Stomach (tissue), 9 donors: ENCODE data around the gene MLIP. TPM values are rescaled to one million over a fixed set of nuclear protein-coding genes. Genes with fewer than 3 reads are reported as not detected.
A peak's percentile ranks its signal among the peaks of the same experiment; 100 is the strongest.
"Not testable (repeated sequence)": the region's sequence is repeated elsewhere in the genome, so short reads cannot be mapped to it uniquely, and the experiment has no call there.

Source experiments
- DNase-seq, 2 donors: peaks; one replicate each; pipeline versions ENCODE4 v3.0.0 to v3.0.0-alpha.2; 2013 to 2019
- H3K27ac ChIP-seq, 5 donors: fragments of 200-600 bp in 4 of 5; sonication (generic) in 4 of 5; one replicate each; pipeline ENCODE4 v1.5.1; 2013 to 2019; ENCODE audit warnings: mild to moderate bottlenecking in 1 of 5, moderate library complexity in 1 of 5
- H3K27me3 ChIP-seq, 3 donors: fragments of 200-600 bp; sonication (generic); one replicate each; pipeline ENCODE4 v1.5.1; 2017 to 2019; ENCODE audit warnings: mixed run types in 1 of 3
- H3K36me3 ChIP-seq, 4 donors: fragments of 200-600 bp; sonication (generic); 1 replicate in 3 of 4; 2 replicates in 1 of 4; pipeline ENCODE4 v1.5.1; 2016 to 2019
- H3K4me1 ChIP-seq, 4 donors: fragments of 200-600 bp; sonication (generic); one replicate each; pipeline ENCODE4 v1.5.1; 2016 to 2019
- H3K4me3 ChIP-seq, 4 donors: fragments of 200-600 bp; sonication (generic) in 3 of 4; one replicate each; pipeline ENCODE4 v1.5.1; 2016 to 2019; ENCODE audit warnings: mild to moderate bottlenecking in 1 of 4
- H3K9me3 ChIP-seq, 4 donors: fragments of 200-600 bp; sonication (generic); one replicate each; pipeline ENCODE4 v1.5.1; 2016 to 2019
- CTCF ChIP-seq, 7 experiments: fragments of 450-650 bp in 4 of 7; fragments of 200-600 bp in 3 of 7; sonication (generic) in 3 of 7; IDR thresholded peaks; one replicate each; pipeline ENCODE4 v1.5.1; 2016 to 2019; ENCODE audit warnings: antibody characterized with exemption in 7 of 7, control low read depth in 2 of 7, mild to moderate bottlenecking in 1 of 7
- EP300 ChIP-seq: sonication (generic); formaldehyde crosslinking; IDR thresholded peaks from one replicate; pipeline ENCODE4 v1.6.1; 2017; ENCODE audit warnings: antibody characterized with exemption
- POLR2A ChIP-seq, 4 donors: fragments of 450-650 bp; IDR thresholded peaks; one replicate each; pipeline ENCODE4 v1.6.1; 2016; ENCODE audit warnings: antibody characterized with exemption in 4 of 4, control low read depth in 2 of 4, mild to moderate bottlenecking in 1 of 4, moderate library complexity in 1 of 4
- POLR2AphosphoS5 ChIP-seq, 3 donors: sonication (generic); formaldehyde crosslinking; IDR thresholded peaks; one replicate each; pipeline ENCODE4 v1.6.1; 2016; ENCODE audit warnings: antibody characterized with exemption in 3 of 3
- WGBS, 5 donors: extraction: QIAGEN DNeasy Blood & Tissue Kit in 3 of 5; methylation state at CpG; one replicate each; pipeline versions ENCODE4 v1.1.5 to v1.1.7; 2013 to 2018; 5-methylcytosine and 5-hydroxymethylcytosine counted together
- intact Hi-C: fragments of 100-400 bp; cut with DNase I; formaldehyde crosslinking; loops from one replicate; pipeline ENCODE4 v1.15.1; 2023; ENCODE audit warnings: low total_unique reads
- polyA plus RNA-seq, 3 donors: library from polyadenylated mRNA; stranded (reverse); fragments of 200-250 nt; gene quantifications; one replicate each; pipeline ENCODE4 v1.2.3, GENCODE V29; 2013
- total RNA-seq, 5 donors: library from RNA; depleted of rRNA; stranded (reverse); fragments of >200 nt; gene quantifications; one replicate each; pipeline versions ENCODE4 v1.1.0 to v1.2.3, GENCODE V29; 2014 to 2016
- donor health status: healthy with polysubstance abuse.
- donor health status: Bipolar disorder and iron deficiency.
- donor health status: healthy.

MLIP gene
- total and polyA plus RNA-seq, 8 donors = 0.48 TPM; not detected in 7

GRCh38 chr6:54204921-54205591 is 93.8 kb downstream of the MLIP start:
- 29 to 54% (median 40%) methylated on average over 2 of the region's 2 CpGs for WGBS, 5 donors
- no peaks in the 10 kb centered on the region for H3K36me3 ChIP-seq
- no peaks in the 10 kb centered on the region for H3K9me3 ChIP-seq
- peak in 1 of 2 donors; percentile 53 for DNase-seq
- TF ChIP-seq CTCF (IDR thresholded peaks at IDR 0.05) (no peak), EP300 (no peak), POLR2AphosphoS5 (IDR thresholded peaks at IDR 0.05) (no peak), POLR2A (IDR thresholded peaks at IDR 0.05) (no peak)
- H3K4me3 ChIP-seq = no peak overlapping the region
- intact Hi-C loops = no loop called here
- no peaks in the 10 kb centered on the region for H3K4me1 ChIP-seq
- no peak overlapping the region for H3K27ac ChIP-seq
- H3K27me3 ChIP-seq = no peaks in the 10 kb centered on the region

- no peaks in the 10 kb centered on the region for H3K36me3 ChIP-seq
- no peaks in the 10 kb centered on the region for H3K4me1 ChIP-seq
- H3K9me3 ChIP-seq = no peaks in the 10 kb centered on the region
- H3K27ac ChIP-seq = no peak overlapping the region
- intact Hi-C loops = no loop called here
- H3K27me3 ChIP-seq = no peaks in the 10 kb centered on the region
- no peak overlapping the region for H3K4me3 ChIP-seq
- DNase-seq = no peak
- WGBS, 5 donors = 73 to 84% (median 80%) methylated on average over 2 of the region's 2 CpGs
- TF ChIP-seq POLR2A (IDR thresholded peaks at IDR 0.05) = no peak
- TF ChIP-seq CTCF (IDR thresholded peaks at IDR 0.05) = no peak
- no peak for TF ChIP-seq POLR2AphosphoS5 (IDR thresholded peaks at IDR 0.05)
- no peak for TF ChIP-seq EP300
These were observed 95.3 kb downstream of the MLIP start for GRCh38 chr6:54206510-54206909.

- DNase-seq = not testable (repeated sequence)
- 59 to 78% (median 69%) methylated on average over 6 of the region's 7 CpGs for WGBS, 5 donors
These were observed 98.7 kb downstream of the MLIP start for GRCh38 chr6:54209983-54210382.

GRCh38 chr6:54214286-54214685 is 103.0 kb downstream of the MLIP start:
- no peak for DNase-seq
- Histone ChIP-seq H3K4me3 (no peak overlapping the region), H3K27ac (no peak overlapping the region), H3K27me3 (no peaks in the 10 kb centered on the region), H3K4me1 (no peaks in the 10 kb centered on the region), H3K36me3 (no peaks in the 10 kb centered on the region), H3K9me3 (no peaks in the 10 kb centered on the region)
- intact Hi-C loops = no loop called here
- TF ChIP-seq CTCF (IDR thresholded peaks at IDR 0.05) = no peak
- no peak for TF ChIP-seq POLR2AphosphoS5 (IDR thresholded peaks at IDR 0.05)
- TF ChIP-seq EP300 = no peak
- TF ChIP-seq POLR2A (IDR thresholded peaks at IDR 0.05) = no peak
- 56 to 92% (median 71%) methylated on average over 1 of the region's 1 CpG for WGBS, 5 donors

More at GRCh38 chr6:54209983-54210382, 98.7 kb downstream of the MLIP start:
- H3K36me3 ChIP-seq, H3K27me3 ChIP-seq, H3K9me3 ChIP-seq, H3K27ac ChIP-seq, H3K4me3 ChIP-seq, intact Hi-C loops, H3K4me1 ChIP-seq: not testable (repeated sequence)

GRCh38 chr6:54216336-54216735 is 105.1 kb downstream of the MLIP start:
- no peaks in the 10 kb centered on the region for H3K36me3 ChIP-seq

More at GRCh38 chr6:54216336-54216735, 105.1 kb downstream of the MLIP start:
- Histone ChIP-seq H3K4me1 (no peaks in the 10 kb centered on the region), H3K27me3 (no peaks in the 10 kb centered on the region), H3K9me3 (no peaks in the 10 kb centered on the region), H3K27ac (no peak overlapping the region), H3K4me3 (no peak overlapping the region)
- DNase-seq = no peak
- TF ChIP-seq POLR2A (IDR thresholded peaks at IDR 0.05) = no peak
- TF ChIP-seq CTCF (IDR thresholded peaks at IDR 0.05) = no peak
- no peak for TF ChIP-seq POLR2AphosphoS5 (IDR thresholded peaks at IDR 0.05)
- TF ChIP-seq EP300 = no peak
- intact Hi-C loops = no loop called here
